ENCODE measurements around the gene FOXK1. TPM values are rescaled to one million over a fixed set of nuclear protein-coding genes. Genes with fewer than 3 reads are reported as not detected.

Gene FOXK1
- total and polyA plus RNA-seq, 12 donors = 3.6 to 30.6 (median 24.2) TPM

- Histone ChIP-seq H3K4me1 (peaks cover 13 to 68% (median 50%) of the 10 kb centered on the region in 9 donors), H3K9me3 (no peaks in the 10 kb centered on the region), H3K27ac (no peak overlapping the region), H3K4me3 (no peak overlapping the region), H3K27me3 (no peaks in the 10 kb centered on the region), H3K36me3 (peaks cover 0 to 34% (median 22%) of the 10 kb centered on the region in 9 donors)
- WGBS, 2 donors = 94% methylated on average over 22 of the region's 22 CpGs
- ATAC-seq = no peak
- intact Hi-C loops (cut with DNase I) = loop anchor here in 3 of 10 donors (5.0 to 10.0 kb wide), 3 partner anchors 33 to 58 kb away; partner anchors contain the start of gene FOXK1 (in 2 of the 3)
- no peak for TF ChIP-seq CTCF (IDR thresholded peaks at IDR 0.05)
- DNase-seq = no peak
Measured at GRCh38 chr7:4740796-4741195, 58.7 kb downstream of the FOXK1 start.

- ATAC-seq (no peak), DNase-seq (no peak)
- H3K27me3 ChIP-seq = no peaks in the 10 kb centered on the region
- TF ChIP-seq CTCF (IDR thresholded peaks at IDR 0.05) = no peak
- intact Hi-C loops (cut with DNase I) = loop anchor here in 3 of 10 donors (5.0 to 10.0 kb wide), 3 partner anchors 35 to 60 kb away; partner anchors contain the start of gene FOXK1 (in 2 of the 3)
- H3K4me1 ChIP-seq = peaks cover 13 to 75% (median 61%) of the 10 kb centered on the region in 9 donors
- no peak overlapping the region for H3K4me3 ChIP-seq
- H3K36me3 ChIP-seq = peaks cover 0 to 34% (median 22%) of the 10 kb centered on the region in 9 donors
- no peak overlapping the region for H3K27ac ChIP-seq
- H3K9me3 ChIP-seq = no peaks in the 10 kb centered on the region
- 95% methylated on average over 23 of the region's 23 CpGs for WGBS, 2 donors
Measured at GRCh38 chr7:4742051-4742573, 60.0 kb downstream of the FOXK1 start.

GRCh38 chr7:4742852-4743251 is 60.8 kb downstream of the FOXK1 start:
- no peaks in the 10 kb centered on the region for H3K27me3 ChIP-seq
- ATAC-seq = no peak
- intact Hi-C loops (cut with DNase I) = loop anchor here in 3 of 10 donors (5.0 to 10.0 kb wide), 3 partner anchors 36 to 61 kb away; partner anchors contain the start of gene FOXK1 (in 2 of the 3)
- TF ChIP-seq CTCF (IDR thresholded peaks at IDR 0.05) = no peak
- H3K27ac ChIP-seq = peak overlapping the region in 3 of 10 donors; percentile 91 to 97 (median 94)
- no peak overlapping the region for H3K4me3 ChIP-seq
- peaks cover 13 to 75% (median 68%) of the 10 kb centered on the region in 9 donors for H3K4me1 ChIP-seq
- no peaks in the 10 kb centered on the region for H3K9me3 ChIP-seq
- 88 to 93% methylated on average over 10 of the region's 10 CpGs for WGBS, 2 donors
- DNase-seq = no peak
- peaks cover 0 to 34% (median 22%) of the 10 kb centered on the region in 9 donors for H3K36me3 ChIP-seq

- Histone ChIP-seq H3K27me3 (no peaks in the 10 kb centered on the region), H3K4me3 (peak overlapping the region in 6 of 10 donors; percentile 24 to 47 (median 37)), H3K4me1 (peaks cover 16 to 74% (median 66%) of the 10 kb centered on the region in 9 donors), H3K36me3 (peaks cover 0 to 34% (median 22%) of the 10 kb centered on the region in 9 donors), H3K27ac (peak overlapping the region; percentile 81 to 97 (median 92)), H3K9me3 (no peaks in the 10 kb centered on the region)
- WGBS, 2 donors = 14% methylated on average over 31 of the region's 31 CpGs
- ATAC-seq (peak; percentile 93 to 95 (median 94)), DNase-seq (peak; percentile 99 to 100)
- intact Hi-C loops (cut with DNase I) = loop anchor here in 7 of 10 donors (2.0 to 10.0 kb wide), 6 partner anchors 37 to 104 kb away; partner anchors contain the start of gene FOXK1 (in 5 of the 7)
- no peak for TF ChIP-seq CTCF (IDR thresholded peaks at IDR 0.05)
Measured at GRCh38 chr7:4744391-4745264, 62.5 kb downstream of the FOXK1 start.

Data from heart right ventricle (tissue), 16 donors.